Activated T-helper 17 cell treated with anti-CD3 and anti-CD28 coated beads, Interleukin-2, amount 50 U/mL, for 72 hours (primary cell): ENCODE results near the gene BUB1B. TPM values are rescaled to one million over a fixed set of nuclear protein-coding genes. Genes with fewer than 3 reads are reported as not detected.

Source experiments
- ATAC-seq: fragments of 150-1000 bp; cut with Tn5 transposase; replicated peaks from 2 replicates; pipeline ENCODE4 v1.10.0; 2021; ENCODE audit warnings: mild to moderate bottlenecking, moderate library complexity
- H3K27ac Mint-ChIP-seq: one replicate; pipeline ENCODE4 v1.8.0; 2022; ENCODE audit warnings: mixed read lengths
- H3K27me3 Mint-ChIP-seq: one replicate; pipeline ENCODE4 v1.8.0; 2022; ENCODE audit warnings: mixed read lengths
- H3K36me3 Mint-ChIP-seq: one replicate; pipeline ENCODE4 v1.8.0; 2022; ENCODE audit warnings: low read depth, mild to moderate bottlenecking, mixed read lengths
- H3K4me1 Mint-ChIP-seq: one replicate; pipeline ENCODE4 v1.8.0; 2022; ENCODE audit warnings: mixed read lengths
- H3K4me3 Mint-ChIP-seq: one replicate; pipeline ENCODE4 v1.8.0; 2022; ENCODE audit warnings: mild to moderate bottlenecking, mixed read lengths
- H3K9me3 Mint-ChIP-seq: one replicate; pipeline ENCODE4 v1.8.0; 2022; ENCODE audit warnings: mixed read lengths
- total RNA-seq, 2 donors: library from RNA; stranded (reverse); gene quantifications; one replicate each; pipeline ENCODE4 v1.2.3, GENCODE V29; 2022

BUB1B gene
- total RNA-seq, 2 donors from 2014 or later, result 85.7 to 99.5 TPM

- H3K4me3 Mint-ChIP-seq, result no peak overlapping the region
- H3K36me3 Mint-ChIP-seq, result no peaks in the 10 kb centered on the region
- H3K27ac Mint-ChIP-seq, result no peak overlapping the region
- H3K9me3 Mint-ChIP-seq, result no peaks in the 10 kb centered on the region
- peak; percentile 58 for ATAC-seq
- H3K4me1 Mint-ChIP-seq, result peaks cover 4% of the 10 kb centered on the region
- H3K27me3 Mint-ChIP-seq, result peaks cover 20% of the 10 kb centered on the region
These were observed 95.9 kb downstream of the BUB1B start for GRCh38 chr15:40256638-40257235.

GRCh38 chr15:40257656-40258450 is 97.0 kb downstream of the BUB1B start:
- Mint-ChIP-seq H3K27me3 (peaks cover 20% of the 10 kb centered on the region), H3K9me3 (no peaks in the 10 kb centered on the region), H3K36me3 (no peaks in the 10 kb centered on the region), H3K4me3 (no peak overlapping the region), H3K4me1 (peaks cover 4% of the 10 kb centered on the region), H3K27ac (no peak overlapping the region)
- no peak for ATAC-seq

DNA sequence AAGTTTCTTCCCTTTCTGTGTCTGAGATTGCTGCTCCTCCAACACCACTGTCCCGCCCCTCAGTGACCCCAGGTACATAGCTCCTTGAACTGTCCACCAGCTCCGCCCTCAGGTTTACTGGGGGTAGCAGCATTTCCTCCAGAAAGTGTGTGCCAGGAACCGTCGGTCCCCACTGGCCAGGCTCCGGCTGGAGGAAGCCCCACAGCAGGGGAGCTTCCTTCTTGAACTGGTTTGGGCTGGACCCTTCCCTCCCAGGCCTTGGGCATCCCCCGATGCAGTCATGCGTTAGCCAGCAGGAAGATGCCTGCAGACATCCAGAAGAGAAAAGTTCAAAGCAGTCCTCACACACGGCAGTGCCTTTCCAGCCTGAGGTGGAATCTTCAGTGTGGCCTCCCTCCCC is 97.7 kb downstream of the BUB1B start:
- H3K9me3 Mint-ChIP-seq, result no peaks in the 10 kb centered on the region
- ATAC-seq, result no peak
- peaks cover 4% of the 10 kb centered on the region for H3K4me1 Mint-ChIP-seq
- H3K36me3 Mint-ChIP-seq, result no peaks in the 10 kb centered on the region
- H3K4me3 Mint-ChIP-seq, result no peak overlapping the region
- peaks cover 16% of the 10 kb centered on the region for H3K27me3 Mint-ChIP-seq
- H3K27ac Mint-ChIP-seq, result no peak overlapping the region

- no peak overlapping the region for H3K27ac Mint-ChIP-seq
- H3K4me3 Mint-ChIP-seq, result no peak overlapping the region
- ATAC-seq, result no peak
- no peaks in the 10 kb centered on the region for H3K4me1 Mint-ChIP-seq
- H3K9me3 Mint-ChIP-seq, result no peaks in the 10 kb centered on the region
- no peaks in the 10 kb centered on the region for H3K36me3 Mint-ChIP-seq
- peaks cover 11% of the 10 kb centered on the region for H3K27me3 Mint-ChIP-seq
These were observed 98.2 kb downstream of the BUB1B start for GRCh38 chr15:40259021-40259420.

DNA sequence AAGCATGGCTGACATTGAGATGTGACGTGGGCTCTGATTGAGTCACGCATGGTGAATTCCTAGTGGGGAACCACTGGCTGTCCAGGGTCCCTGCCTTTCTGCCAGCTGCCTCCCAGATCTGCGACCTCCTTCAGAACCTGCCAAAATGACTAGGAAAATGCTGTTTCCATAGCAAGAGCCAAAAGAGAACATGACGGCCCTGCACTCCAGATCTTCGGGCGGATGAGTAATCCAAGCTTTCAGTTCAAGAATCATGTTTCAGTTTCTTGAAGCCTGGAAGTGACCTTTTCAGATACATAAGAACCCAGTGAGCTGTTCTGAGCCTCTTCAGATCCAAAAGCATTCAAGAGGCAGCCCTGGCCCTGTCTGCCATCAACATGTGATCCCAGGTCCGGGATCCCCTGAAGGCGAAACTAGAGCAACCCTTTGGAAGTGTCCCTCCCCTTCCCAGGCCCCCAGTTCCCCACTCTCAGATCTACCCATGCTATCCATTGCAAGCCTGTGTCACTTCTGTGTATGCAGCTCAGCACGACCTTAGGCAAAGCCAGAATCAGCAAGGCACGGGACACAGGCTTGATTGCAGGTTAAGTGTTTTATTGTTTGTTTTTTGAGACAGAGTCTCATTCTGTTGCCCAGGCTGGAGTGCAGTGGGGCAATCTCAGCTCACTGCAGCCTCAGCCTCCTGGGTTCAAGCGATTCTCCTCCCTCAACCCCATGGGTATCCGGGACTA is 102.3 kb downstream of the BUB1B start:
- Mint-ChIP-seq H3K4me1 (no peaks in the 10 kb centered on the region), H3K27me3 (peaks cover 3% of the 10 kb centered on the region), H3K36me3 (no peaks in the 10 kb centered on the region), H3K9me3 (no peaks in the 10 kb centered on the region), H3K4me3 (no peak overlapping the region), H3K27ac (no peak overlapping the region)
- ATAC-seq, result peak; percentile 36

DNA sequence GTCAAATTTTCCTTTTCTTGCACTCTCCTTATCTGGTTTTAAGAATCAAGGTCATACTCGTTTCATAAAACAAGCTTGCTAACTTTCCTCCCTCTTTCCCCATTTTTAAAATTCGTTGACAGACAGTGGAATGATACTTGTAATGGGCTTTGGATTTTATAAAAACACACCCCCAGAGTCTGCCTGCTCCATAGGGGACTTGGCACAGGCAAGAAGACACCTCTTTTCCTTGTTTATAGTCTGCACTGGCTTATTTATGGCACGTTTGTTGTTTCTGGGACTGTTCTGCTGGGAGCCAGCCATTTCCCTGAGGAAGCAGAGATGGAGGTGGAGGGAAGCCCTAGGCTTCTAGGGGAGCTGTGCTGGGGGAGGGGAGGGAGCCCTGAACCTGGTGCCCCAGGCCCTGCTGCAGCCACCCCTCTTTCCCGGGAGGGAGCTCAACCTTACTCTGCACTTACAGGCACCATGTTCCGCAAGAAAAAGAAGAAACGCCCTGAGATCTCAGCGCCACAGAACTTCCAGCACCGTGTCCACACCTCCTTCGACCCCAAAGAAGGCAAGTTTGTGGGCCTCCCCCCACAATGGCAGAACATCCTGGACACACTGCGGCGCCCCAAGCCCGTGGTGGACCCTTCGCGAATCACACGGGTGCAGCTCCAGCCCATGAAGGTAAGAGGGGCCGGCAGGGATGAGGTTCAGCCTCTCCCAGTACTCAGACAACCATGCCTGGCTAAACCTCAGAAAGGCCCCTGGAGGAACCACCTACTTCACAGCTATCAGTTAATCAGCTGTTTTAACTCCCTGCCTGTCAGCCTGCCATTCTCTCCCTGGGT is 103.7 kb downstream of the BUB1B start:
- H3K4me1 Mint-ChIP-seq, result no peaks in the 10 kb centered on the region
- no peak for ATAC-seq
- no peaks in the 10 kb centered on the region for H3K36me3 Mint-ChIP-seq
- H3K27ac Mint-ChIP-seq, result no peak overlapping the region
- H3K4me3 Mint-ChIP-seq, result no peak overlapping the region
- peaks cover 3% of the 10 kb centered on the region for H3K27me3 Mint-ChIP-seq
- H3K9me3 Mint-ChIP-seq, result no peaks in the 10 kb centered on the region

DNA sequence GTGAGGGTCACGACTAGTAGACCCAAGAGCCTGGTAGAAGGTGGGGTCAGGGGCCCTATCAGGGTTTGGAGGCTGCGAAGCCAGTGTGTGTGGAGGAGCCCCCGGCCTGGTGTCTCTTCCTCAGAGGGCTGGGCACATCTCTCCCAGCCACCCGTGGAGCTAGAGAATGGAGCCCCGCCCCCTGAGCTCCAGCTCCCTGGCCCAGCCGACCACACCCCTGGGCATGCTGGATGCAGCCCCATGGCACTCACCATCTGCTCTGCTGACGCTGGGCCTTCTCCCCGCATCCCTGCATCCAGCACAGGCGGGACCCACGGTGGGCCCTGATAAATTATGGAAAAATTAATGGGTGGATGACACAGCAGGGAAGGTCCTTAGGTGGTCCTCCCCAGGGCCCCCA is 104.5 kb downstream of the BUB1B start:
- Mint-ChIP-seq H3K4me1 (no peaks in the 10 kb centered on the region), H3K9me3 (no peaks in the 10 kb centered on the region), H3K27ac (no peak overlapping the region), H3K4me3 (no peak overlapping the region), H3K36me3 (no peaks in the 10 kb centered on the region), H3K27me3 (peaks cover 3% of the 10 kb centered on the region)
- ATAC-seq, result no peak

- H3K27me3 Mint-ChIP-seq, result peaks cover 3% of the 10 kb centered on the region
These were observed 105.0 kb downstream of the BUB1B start for GRCh38 chr15:40265875-40266274.

GRCh38 chr15:40266828-40267304 is 106.0 kb downstream of the BUB1B start:
- Mint-ChIP-seq H3K27ac (no peak overlapping the region), H3K9me3 (no peaks in the 10 kb centered on the region), H3K4me3 (no peak overlapping the region), H3K27me3 (no peaks in the 10 kb centered on the region), H3K4me1 (no peaks in the 10 kb centered on the region), H3K36me3 (no peaks in the 10 kb centered on the region)
- ATAC-seq, result peak; percentile 78

More at GRCh38 chr15:40265875-40266274, 105.0 kb downstream of the BUB1B start:
- H3K27ac Mint-ChIP-seq, result no peak overlapping the region
- no peak overlapping the region for H3K4me3 Mint-ChIP-seq
- H3K9me3 Mint-ChIP-seq, result no peaks in the 10 kb centered on the region
- no peak for ATAC-seq
- no peaks in the 10 kb centered on the region for H3K4me1 Mint-ChIP-seq
- H3K36me3 Mint-ChIP-seq, result no peaks in the 10 kb centered on the region

- no peak for ATAC-seq
- no peak overlapping the region for H3K4me3 Mint-ChIP-seq
- H3K36me3 Mint-ChIP-seq, result no peaks in the 10 kb centered on the region
- H3K27ac Mint-ChIP-seq, result no peak overlapping the region
- no peaks in the 10 kb centered on the region for H3K27me3 Mint-ChIP-seq
- H3K4me1 Mint-ChIP-seq, result no peaks in the 10 kb centered on the region
- no peaks in the 10 kb centered on the region for H3K9me3 Mint-ChIP-seq
These were observed 106.8 kb downstream of the BUB1B start for GRCh38 chr15:40267670-40268069.

DNA sequence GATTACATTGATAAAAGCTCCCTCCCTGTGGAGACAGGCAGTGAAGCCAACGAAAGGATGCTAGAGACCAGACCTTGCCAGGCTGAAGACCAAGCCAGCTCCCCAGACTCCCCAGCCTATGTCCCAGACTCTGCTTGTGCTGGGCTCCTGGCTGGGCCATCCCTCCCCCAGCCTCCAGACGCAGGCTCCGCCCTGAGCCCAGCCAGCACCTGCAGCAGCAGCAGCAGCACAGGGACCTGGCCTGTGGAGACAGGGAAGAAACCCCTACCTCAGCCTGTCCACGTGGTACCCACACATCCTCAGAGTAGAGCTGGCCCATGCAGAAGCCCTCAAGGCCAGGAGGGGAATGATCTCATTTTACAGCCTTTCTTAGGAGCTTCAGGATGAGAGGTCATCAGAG is 108.7 kb downstream of the BUB1B start:
- Mint-ChIP-seq H3K27ac (no peak overlapping the region), H3K4me3 (no peak overlapping the region), H3K4me1 (no peaks in the 10 kb centered on the region), H3K27me3 (no peaks in the 10 kb centered on the region), H3K9me3 (no peaks in the 10 kb centered on the region), H3K36me3 (no peaks in the 10 kb centered on the region)
- ATAC-seq, result no peak

GRCh38 chr15:40270246-40270995 is 109.6 kb downstream of the BUB1B start:
- Mint-ChIP-seq H3K27me3 (no peaks in the 10 kb centered on the region), H3K27ac (peak overlapping the region; percentile 22), H3K36me3 (no peaks in the 10 kb centered on the region), H3K4me1 (no peaks in the 10 kb centered on the region), H3K9me3 (no peaks in the 10 kb centered on the region), H3K4me3 (no peak overlapping the region)
- ATAC-seq, result no peak
